WTC11 (cell line): ENCODE measurements around the gene SHC3. TPM values are rescaled to one million over a fixed set of nuclear protein-coding genes. Genes with fewer than 3 reads are reported as not detected.

ENCODE experiments used
- ATAC-seq: fragments of 200-7000 bp; cut with Tn5 transposase; 2 replicates; pipeline ENCODE4 v1.10.0; 2021; ENCODE audit warnings: mild to moderate bottlenecking, moderate library complexity
- CTCF ChIA-PET: fragments of 300-600 bp; sonication (Branson Sonifier 250); formaldehyde crosslinking; loops from one replicate; lab custom pipeline; 2021; ENCODE audit warnings: antibody characterized with exemption; lab: Charles Lee
- POLR2A ChIA-PET: fragments of 350-600 bp; sonication (Branson Sonifier 250); formaldehyde crosslinking; loops from one replicate; lab custom pipeline; 2021; ENCODE audit warnings: antibody characterized with exemption; lab: Charles Lee
- DNase-seq: peaks from one replicate; pipeline ENCODE4 v3.0.0; 2021; ENCODE audit warnings: low spot score
- H3K27ac Mint-ChIP-seq: 2 replicates; pipeline ENCODE4 v1.8.0; 2021; ENCODE audit warnings: mixed read lengths
- H3K27me3 Mint-ChIP-seq: 2 replicates; pipeline ENCODE4 v1.8.0; 2021; ENCODE audit warnings: low read depth, mild to moderate bottlenecking, moderate library complexity, mixed read lengths
- H3K36me3 Mint-ChIP-seq: 2 replicates; pipeline ENCODE4 v1.8.0; 2021; ENCODE audit warnings: mixed read lengths
- H3K4me1 Mint-ChIP-seq: 2 replicates; pipeline ENCODE4 v1.8.0; 2022; ENCODE audit warnings: mixed read lengths
- H3K4me3 Mint-ChIP-seq: 2 replicates; pipeline ENCODE4 v1.8.0; 2021; ENCODE audit warnings: mild to moderate bottlenecking, moderate library complexity, mixed read lengths
- H3K9me3 Mint-ChIP-seq: 2 replicates; pipeline ENCODE4 v1.8.0; 2021; ENCODE audit warnings: mixed read lengths
- CBFB ChIP-seq: sonication (generic); formaldehyde crosslinking; IDR thresholded peaks from 2 replicates; pipeline ENCODE4 v1.8.1; 2022; ENCODE audit warnings: mild to moderate bottlenecking, low read depth, missing genetic modification reagents
- FOXJ3 ChIP-seq: sonication (generic); formaldehyde crosslinking; IDR thresholded peaks from 2 replicates; pipeline ENCODE4 v1.9.0; 2021; ENCODE audit warnings: missing genetic modification reagents, mild to moderate bottlenecking, borderline replicate concordance
- IRF2 ChIP-seq: sonication (generic); formaldehyde crosslinking; IDR thresholded peaks from 2 replicates; pipeline ENCODE4 v1.8.0; 2022; ENCODE audit warnings: low read depth, missing genetic modification reagents, borderline replicate concordance
- JAZF1 ChIP-seq: fragments of 250-450 bp; sonication (Bioruptor Pico); IDR thresholded peaks from 2 replicates; pipeline ENCODE4 v1.9.0; 2021; ENCODE audit warnings: moderate library complexity, mild to moderate bottlenecking, inconsistent platforms
- KAT7 ChIP-seq: sonication (generic); formaldehyde crosslinking; IDR thresholded peaks from 2 replicates; pipeline ENCODE4 v1.8.1; 2023; ENCODE audit warnings: missing genetic modification reagents, mild to moderate bottlenecking, borderline replicate concordance
- MLX ChIP-seq: sonication (generic); formaldehyde crosslinking; IDR thresholded peaks from 2 replicates; pipeline ENCODE4 v1.8.1; 2023; ENCODE audit warnings: mild to moderate bottlenecking, missing genetic modification reagents, moderate library complexity
- MXD4 ChIP-seq: fragments of 250-450 bp; sonication (Bioruptor Pico); IDR thresholded peaks from 2 replicates; pipeline ENCODE4 v1.8.0; 2021; ENCODE audit warnings: mild to moderate bottlenecking, moderate library complexity, borderline replicate concordance
- OVOL2 ChIP-seq: fragments of 250-450 bp; sonication (Bioruptor Pico); IDR thresholded peaks from 2 replicates; pipeline ENCODE4 v1.9.0; 2021; ENCODE audit warnings: mild to moderate bottlenecking, borderline replicate concordance
- SMAD4 ChIP-seq: sonication (generic); formaldehyde crosslinking; IDR thresholded peaks from 2 replicates; pipeline ENCODE4 v1.8.0; 2022; ENCODE audit warnings: mild to moderate bottlenecking, missing genetic modification reagents
- ZNF219 ChIP-seq: sonication (generic); formaldehyde crosslinking; IDR thresholded peaks from 2 replicates; pipeline ENCODE4 v1.8.0; 2023; ENCODE audit warnings: missing genetic modification reagents, mild to moderate bottlenecking, borderline replicate concordance
- ZNF317 ChIP-seq: sonication (generic); formaldehyde crosslinking; IDR thresholded peaks from 2 replicates; pipeline ENCODE4 v1.8.1; 2023; ENCODE audit warnings: low read depth, mild to moderate bottlenecking, moderate library complexity, missing genetic modification reagents, borderline replicate concordance
- ZNF425 ChIP-seq: fragments of 250-450 bp; sonication (Bioruptor Pico); conservative IDR thresholded peaks from 2 replicates; pipeline ENCODE4 v1.9.0; 2021; ENCODE audit warnings: mild to moderate bottlenecking
- ZNF532 ChIP-seq: fragments of 250-450 bp; sonication (Bioruptor Pico); IDR thresholded peaks from 2 replicates; pipeline ENCODE4 v1.9.0; 2021; ENCODE audit warnings: mild to moderate bottlenecking, borderline replicate concordance
- total RNA-seq: library from RNA; stranded (reverse); gene quantifications from 3 replicates; pipeline ENCODE4 v1.2.3, GENCODE V29; 2021
- TF ChIP-seq, protein P1 (sequence below): sonication (generic); formaldehyde crosslinking; IDR thresholded peaks from 2 replicates; pipeline ENCODE4 v1.8.1; 2022; ENCODE audit warnings: missing genetic modification reagents, borderline replicate concordance
- TF ChIP-seq, protein P2 (sequence below): sonication (generic); formaldehyde crosslinking; IDR thresholded peaks from 2 replicates; pipeline ENCODE4 v1.8.1; 2023; ENCODE audit warnings: mild to moderate bottlenecking, missing genetic modification reagents

Gene SHC3
- total RNA-seq, 1 experiment from 2014 or later = 4.9 TPM

DNA sequence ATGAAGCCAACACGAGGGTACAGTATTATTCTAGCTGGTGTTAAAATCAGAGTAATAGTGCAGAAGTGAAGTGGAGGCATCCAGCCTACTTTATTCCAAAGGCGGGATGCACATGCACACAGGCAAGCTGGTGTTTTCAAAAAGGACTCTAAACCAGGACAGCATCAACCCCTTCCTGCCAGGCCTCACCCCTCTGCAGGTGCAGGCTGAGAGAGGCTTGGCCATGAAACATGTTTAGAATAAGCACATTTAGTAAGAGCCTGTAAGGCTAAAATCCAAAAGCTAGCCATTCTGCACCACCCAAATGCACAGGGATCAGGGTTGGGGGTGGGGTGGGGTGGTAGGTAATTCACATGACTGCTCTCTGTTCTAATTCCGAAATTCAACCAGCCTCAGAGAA is 71.2 kb downstream of the SHC3 start:
- no peak for ATAC-seq
- DNase-seq = no peak
- ChIA-PET CTCF (no interaction called here), POLR2A (no interaction called here)
- H3K27me3 Mint-ChIP-seq = no peaks in the 10 kb centered on the region
- H3K27ac Mint-ChIP-seq = no peak overlapping the region
- peaks cover 23% of the 10 kb centered on the region for H3K9me3 Mint-ChIP-seq
- no peak overlapping the region for H3K4me3 Mint-ChIP-seq
- TF ChIP-seq FOXJ3 (CRISPR knock-in tag) (no peak), ZNF532 (CRISPR knock-in tag) (no peak), ZNF317 (CRISPR knock-in tag) (no peak), ZNF219 (CRISPR knock-in tag) (no peak), OVOL2 (no peak), IRF2 (CRISPR knock-in tag) (no peak), MLX (CRISPR knock-in tag) (no peak), KAT7 (CRISPR knock-in tag) (no peak), ZNF425 (CRISPR knock-in tag) (no peak), SMAD4 (no peak), CBFB (CRISPR knock-in tag) (no peak), JAZF1 (CRISPR knock-in tag) (no peak), MXD4 (CRISPR knock-in tag) (no peak)
- TF ChIP-seq, protein P1, sequence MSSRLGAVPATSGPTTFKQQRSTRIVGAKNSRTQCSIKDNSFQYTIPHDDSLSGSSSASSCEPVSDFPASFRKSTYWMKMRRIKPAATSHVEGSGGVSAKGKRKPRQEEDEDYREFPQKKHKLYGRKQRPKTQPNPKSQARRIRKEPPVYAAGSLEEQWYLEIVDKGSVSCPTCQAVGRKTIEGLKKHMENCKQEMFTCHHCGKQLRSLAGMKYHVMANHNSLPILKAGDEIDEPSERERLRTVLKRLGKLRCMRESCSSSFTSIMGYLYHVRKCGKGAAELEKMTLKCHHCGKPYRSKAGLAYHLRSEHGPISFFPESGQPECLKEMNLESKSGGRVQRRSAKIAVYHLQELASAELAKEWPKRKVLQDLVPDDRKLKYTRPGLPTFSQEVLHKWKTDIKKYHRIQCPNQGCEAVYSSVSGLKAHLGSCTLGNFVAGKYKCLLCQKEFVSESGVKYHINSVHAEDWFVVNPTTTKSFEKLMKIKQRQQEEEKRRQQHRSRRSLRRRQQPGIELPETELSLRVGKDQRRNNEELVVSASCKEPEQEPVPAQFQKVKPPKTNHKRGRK (CRISPR knock-in tag) = no peak
- TF ChIP-seq, protein P2, sequence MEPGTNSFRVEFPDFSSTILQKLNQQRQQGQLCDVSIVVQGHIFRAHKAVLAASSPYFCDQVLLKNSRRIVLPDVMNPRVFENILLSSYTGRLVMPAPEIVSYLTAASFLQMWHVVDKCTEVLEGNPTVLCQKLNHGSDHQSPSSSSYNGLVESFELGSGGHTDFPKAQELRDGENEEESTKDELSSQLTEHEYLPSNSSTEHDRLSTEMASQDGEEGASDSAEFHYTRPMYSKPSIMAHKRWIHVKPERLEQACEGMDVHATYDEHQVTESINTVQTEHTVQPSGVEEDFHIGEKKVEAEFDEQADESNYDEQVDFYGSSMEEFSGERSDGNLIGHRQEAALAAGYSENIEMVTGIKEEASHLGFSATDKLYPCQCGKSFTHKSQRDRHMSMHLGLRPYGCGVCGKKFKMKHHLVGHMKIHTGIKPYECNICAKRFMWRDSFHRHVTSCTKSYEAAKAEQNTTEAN (CRISPR knock-in tag) = no peak
- H3K36me3 Mint-ChIP-seq = peaks cover 32% of the 10 kb centered on the region
- H3K4me1 Mint-ChIP-seq = peaks cover 8% of the 10 kb centered on the region; the same call in 1 of the 2 replicates
